Thoracic aorta (tissue), 2 donors: ENCODE results near the gene CSTA. TPM values are rescaled to one million over a fixed set of nuclear protein-coding genes. Genes with fewer than 3 reads are reported as not detected.

Experiments
- ATAC-seq: fragments of 150-250 bp; one replicate; pipeline ENCODE4 v1.8.0; 2017; ENCODE audit warnings: low read depth; ENCODE audit not compliant: insufficient number of reproducible peaks, low FRiP score
- DNase-seq: peaks from one replicate; pipeline ENCODE4 v3.0.0-alpha.2; 2020; ENCODE audit warnings: low spot score
- H3K27ac ChIP-seq, 2 donors: fragments of 200-600 bp; sonication (generic); 1 replicate in 1 of 2; 2 replicates in 1 of 2; pipeline ENCODE4 v1.5.1; 2016; ENCODE audit warnings: mild to moderate bottlenecking in 2 of 2, moderate library complexity in 2 of 2
- H3K27me3 ChIP-seq: fragments of 200-600 bp; sonication (generic); replicated peaks from 2 replicates; pipeline ENCODE4 v1.6.0; 2016; ENCODE audit warnings: mild to moderate bottlenecking; ENCODE audit not compliant: insufficient read depth
- H3K36me3 ChIP-seq: fragments of 200-600 bp; sonication (generic); one replicate; pipeline ENCODE4 v1.5.1; 2016
- H3K4me1 ChIP-seq, 2 donors: fragments of 200-600 bp; sonication (generic); 1 replicate in 1 of 2; 2 replicates in 1 of 2; pipeline versions ENCODE4 v1.5.1 to v1.6.0; 2016; ENCODE audit warnings: low read depth in 2 of 2, mild to moderate bottlenecking in 1 of 2; ENCODE audit not compliant: control insufficient read depth in 1 of 2
- H3K4me3 ChIP-seq: fragments of 200-600 bp; sonication (generic); 2 replicates; pipeline ENCODE4 v1.5.1; 2016; ENCODE audit warnings: mild to moderate bottlenecking
- H3K9me3 ChIP-seq: fragments of 200-600 bp; sonication (generic); 2 replicates; pipeline ENCODE4 v1.5.1; 2016
- CTCF ChIP-seq: fragments of 200-600 bp; sonication (generic); IDR thresholded peaks from one replicate; pipeline ENCODE4 v1.5.1; 2019; ENCODE audit warnings: antibody characterized with exemption
- total RNA-seq, 2 donors: library from RNA; depleted of rRNA; stranded (reverse); fragments of >200 nt; gene quantifications; one replicate each; pipeline versions ENCODE4 v1.1.0 to v1.2.3, GENCODE V29; 2016

The CSTA gene
- total RNA-seq, 2 donors from 2014 or later: 12.3 TPM; not detected in 1

GRCh38 chr3:122318620-122319019 is 6.4 kb upstream of the CSTA start:
- DNase-seq: no peak

GRCh38 chr3:122322095-122323075 is 2.7 kb upstream of the CSTA start:
- no peak for DNase-seq
- ATAC-seq: no peak
- Histone ChIP-seq H3K27ac (no peak overlapping the region), H3K27me3 (no peaks in the 10 kb centered on the region), H3K36me3 (no peaks in the 10 kb centered on the region), H3K4me1 (no peaks in the 10 kb centered on the region), H3K4me3 (no peak overlapping the region), H3K9me3 (no peaks in the 10 kb centered on the region)
- no peak for TF ChIP-seq CTCF

More at GRCh38 chr3:122318620-122319019, 6.4 kb upstream of the CSTA start:
- Histone ChIP-seq H3K36me3 (no peaks in the 10 kb centered on the region), H3K27ac (no peak overlapping the region), H3K27me3 (no peaks in the 10 kb centered on the region), H3K4me3 (no peak overlapping the region), H3K9me3 (no peaks in the 10 kb centered on the region), H3K4me1 (no peaks in the 10 kb centered on the region)
- no peak for TF ChIP-seq CTCF
- no peak for ATAC-seq

- ATAC-seq (no peak), DNase-seq (no peak)
- TF ChIP-seq CTCF: no peak
- Histone ChIP-seq H3K9me3 (no peaks in the 10 kb centered on the region), H3K4me1 (no peaks in the 10 kb centered on the region), H3K27ac (no peak overlapping the region), H3K36me3 (no peaks in the 10 kb centered on the region), H3K27me3 (no peaks in the 10 kb centered on the region), H3K4me3 (no peak overlapping the region)
Measured at GRCh38 chr3:122325769-122326168, 721 bp downstream of the CSTA start.

- Histone ChIP-seq H3K9me3 (no peaks in the 10 kb centered on the region), H3K36me3 (no peaks in the 10 kb centered on the region), H3K27ac (no peak overlapping the region), H3K27me3 (no peaks in the 10 kb centered on the region), H3K4me1 (no peaks in the 10 kb centered on the region), H3K4me3 (no peak overlapping the region)
- no peak for TF ChIP-seq CTCF
- DNase-seq (no peak), ATAC-seq (no peak)
Measured at GRCh38 chr3:122331886-122332285, 6.8 kb downstream of the CSTA start.

GRCh38 chr3:122332551-122332950 is 7.5 kb downstream of the CSTA start:
- Histone ChIP-seq H3K27ac (no peak overlapping the region), H3K9me3 (no peaks in the 10 kb centered on the region), H3K4me3 (no peak overlapping the region), H3K4me1 (no peaks in the 10 kb centered on the region), H3K36me3 (no peaks in the 10 kb centered on the region), H3K27me3 (no peaks in the 10 kb centered on the region)
- DNase-seq: no peak
- ATAC-seq: no peak
- no peak for TF ChIP-seq CTCF
